NCI-H2196 treated with DMSO at 0.1 percent for 48 hours (cell line): Measurements from ENCODE around the gene LMAN2.
"Not testable (repeated sequence)": the region's sequence is repeated elsewhere in the genome, so short reads cannot be mapped to it uniquely, and the experiment has no call there.

ENCODE experiments used
- DNase-seq: peaks from one replicate; lab custom pipeline; 2025; ENCODE audit not compliant: unreplicated experiment; lab: John Stamatoyannopoulos, UW

The LMAN2 gene

GRCh38 chr5:177349762-177350161 is 1.7 kb downstream of the LMAN2 start:
- DNase-seq: no peak

GRCh38 chr5:177349362-177349647 is 2.2 kb downstream of the LMAN2 start:
- no peak for DNase-seq

GRCh38 chr5:177347699-177348098 is 3.8 kb downstream of the LMAN2 start:
- DNase-seq: no peak

GRCh38 chr5:177346820-177347219 is 4.6 kb downstream of the LMAN2 start:
- DNase-seq: no peak

- DNase-seq: no peak
Measured at GRCh38 chr5:177344891-177345290, 6.6 kb downstream of the LMAN2 start.

GRCh38 chr5:177343777-177344176 is 7.7 kb downstream of the LMAN2 start:
- no peak for DNase-seq

GRCh38 chr5:177343000-177343399 is 8.5 kb downstream of the LMAN2 start:
- not testable (repeated sequence) for DNase-seq

GRCh38 chr5:177339107-177339638 is 12.3 kb downstream of the LMAN2 start:
- peak; percentile 13 for DNase-seq

GRCh38 chr5:177338251-177339106 is 13.0 kb downstream of the LMAN2 start:
- no peak for DNase-seq

GRCh38 chr5:177336603-177337494 is 14.6 kb downstream of the LMAN2 start:
- DNase-seq: no peak

GRCh38 chr5:177336112-177336511 is 15.4 kb downstream of the LMAN2 start:
- peak; percentile 32 for DNase-seq

GRCh38 chr5:177335701-177336065 is 15.8 kb downstream of the LMAN2 start:
- no peak for DNase-seq

- no peak for DNase-seq
Measured at GRCh38 chr5:177334781-177335700, 16.4 kb downstream of the LMAN2 start.

GRCh38 chr5:177334155-177334551 is 17.3 kb downstream of the LMAN2 start:
- no peak for DNase-seq

GRCh38 chr5:177333420-177334154 is 17.9 kb downstream of the LMAN2 start:
- no peak for DNase-seq

- DNase-seq: no peak
Measured at GRCh38 chr5:177332896-177333260, 18.6 kb downstream of the LMAN2 start.

GRCh38 chr5:177332031-177332895 is 19.2 kb downstream of the LMAN2 start:
- no peak for DNase-seq

GRCh38 chr5:177330991-177331842 is 20.3 kb downstream of the LMAN2 start:
- no peak for DNase-seq
